Adrenal gland (tissue), 12 donors: Measurements from ENCODE around the gene ZAP70. TPM values are rescaled to one million over a fixed set of nuclear protein-coding genes. Genes with fewer than 3 reads are reported as not detected.

Source experiments
- DNase-seq, 7 donors: peaks; one replicate each; pipeline ENCODE4 v3.0.0-alpha.2; 2019 to 2020
- H3K27ac ChIP-seq, 5 donors: fragments of 200-600 bp; sonication (generic) in 4 of 5; 1 replicate in 3 of 5; 2 replicates in 2 of 5; pipeline versions ENCODE4 v1.5.1 to v1.8.0; 2016 to 2020; ENCODE audit warnings: mild to moderate bottlenecking in 1 of 5
- H3K27me3 ChIP-seq: fragments of 200-600 bp; 2 replicates; pipeline ENCODE4 v1.8.0; 2021
- H3K36me3 ChIP-seq, 2 donors: fragments of 200-600 bp; replicated peaks in 1 of 2; 1 replicate in 1 of 2; 2 replicates in 1 of 2; pipeline versions ENCODE4 v1.5.1 to v1.8.0; 2018 to 2022
- H3K4me1 ChIP-seq, 2 donors: fragments of 200-600 bp; replicated peaks in 1 of 2; 1 replicate in 1 of 2; 2 replicates in 1 of 2; pipeline versions ENCODE4 v1.5.1 to v1.8.0; 2018 to 2021
- H3K4me3 ChIP-seq, 4 donors: fragments of 200-600 bp; sonication (generic) in 3 of 4; one replicate each; pipeline ENCODE4 v1.5.1; 2016 to 2018
- H3K9me3 ChIP-seq, 3 donors: fragments of 200-600 bp; sonication (generic) in 1 of 3; replicated peaks in 1 of 3; 1 replicate in 2 of 3; 2 replicates in 1 of 3; pipeline versions ENCODE4 v1.5.1 to v1.8.0; 2016 to 2021
- CTCF ChIP-seq, 6 experiments: fragments of 450-650 bp in 4 of 6; fragments of 200-600 bp in 2 of 6; sonication (generic) in 1 of 6; IDR thresholded peaks; 1 replicate in 5 of 6; 2 replicates in 1 of 6; pipeline versions ENCODE4 v1.5.1 to v1.8.0; 2016 to 2021; ENCODE audit warnings: antibody characterized with exemption in 6 of 6, mild to moderate bottlenecking in 2 of 6, moderate library complexity in 1 of 6
- POLR2A ChIP-seq, 2 donors: fragments of 450-650 bp; IDR thresholded peaks; one replicate each; pipeline ENCODE4 v1.6.1; 2017; ENCODE audit warnings: antibody characterized with exemption in 2 of 2, mild to moderate bottlenecking in 2 of 2, moderate library complexity in 1 of 2
- WGBS, 4 donors: extraction: QIAGEN DNeasy Blood & Tissue Kit in 2 of 4; methylation state at CpG; one replicate each; pipeline versions ENCODE4 v1.1.5 to v1.1.7; 2013 to 2017; 5-methylcytosine and 5-hydroxymethylcytosine counted together
- intact Hi-C, 2 donors: fragments of 100-400 bp; cut with DNase I; formaldehyde crosslinking; loops; one replicate each; pipeline versions ENCODE4 v1.14.1 to v1.15.0; 2022 to 2023
- polyA plus RNA-seq, 3 donors: library from polyadenylated mRNA; stranded (reverse); fragments of 200-250 nt in 2 of 3; fragments of 350-450 nt in 1 of 3; fragmentation: Illumina TruSeq in 1 of 3; extraction: RNeasy Lipid Tissue Mini Kit (QIAGEN cat#74804) in 1 of 3; gene quantifications; one replicate each; pipeline ENCODE4 v1.2.3, GENCODE V29; 2013 to 2014
- small RNA-seq, 2 donors: library from RNA; depleted of rRNA; stranded (forward); fragments of <200 nt; gene quantifications; one replicate each; pipeline ENCODE3, GENCODE V24; 2016
- total RNA-seq, 9 donors: library from RNA; depleted of rRNA in 4 of 9; stranded (reverse); fragments of >200 nt in 4 of 9; fragments of 120-200 nt in 1 of 9; fragmentation: NEBNext Ultra II Directional in 1 of 9; extraction: Animal tissue kit (Norgen Biotek cat#: 25700) in 1 of 9; gene quantifications; one replicate each; pipeline versions ENCODE4 v1.1.0 to v1.2.4, GENCODE V29; 2013 to 2023
- donor health status: healthy with polysubstance abuse.
- donor health status: Bipolar disorder and iron deficiency.
- donor health status: DM: yes; HTN: yes; CAD: no.
- donor health status: DM: no; HTN: no; CAD: no.
- donor health status: DM: no; HTN: no; CAD: no.
- donor health status: DM: yes; HTN: yes; CAD: no.

Gene ZAP70
- total and polyA plus RNA-seq, 12 donors, result 0.33 to 8.3 (median 2.5) TPM

GRCh38 chr2:97781981-97782380, 68.6 kb downstream of the ZAP70 start:
- WGBS, 4 donors, result 94 to 100% (median 97%) methylated on average over 1 to 4 of the region's 4 CpGs
- no peak for TF ChIP-seq POLR2A (IDR thresholded peaks at IDR 0.05)
- no peak for TF ChIP-seq CTCF (IDR thresholded peaks at IDR 0.05)
- Histone ChIP-seq H3K27ac (no peak overlapping the region), H3K9me3 (no peaks in the 10 kb centered on the region), H3K36me3 (no peaks in the 10 kb centered on the region), H3K4me3 (no peak overlapping the region), H3K4me1 (peaks cover 0 to 5% of the 10 kb centered on the region in 2 donors), H3K27me3 (no peaks in the 10 kb centered on the region)
- intact Hi-C loops, result no loop called here
- no peak for DNase-seq

GRCh38 chr2:97784953-97785352, 71.6 kb downstream of the ZAP70 start:
- H3K4me3 ChIP-seq, result no peak overlapping the region
- H3K27ac ChIP-seq, result no peak overlapping the region
- H3K9me3 ChIP-seq, result no peaks in the 10 kb centered on the region
- no peaks in the 10 kb centered on the region for H3K27me3 ChIP-seq
- no peaks in the 10 kb centered on the region for H3K36me3 ChIP-seq
- intact Hi-C loops, result no loop called here
- DNase-seq, result no peak
- TF ChIP-seq CTCF (IDR thresholded peaks at IDR 0.05) (no peak), POLR2A (IDR thresholded peaks at IDR 0.05) (no peak)
- peaks cover 0 to 5% of the 10 kb centered on the region in 2 donors for H3K4me1 ChIP-seq

GRCh38 chr2:97785818-97786217, 72.4 kb downstream of the ZAP70 start:
- Histone ChIP-seq H3K4me1 (peaks cover 0 to 5% of the 10 kb centered on the region in 2 donors), H3K9me3 (no peaks in the 10 kb centered on the region), H3K27me3 (no peaks in the 10 kb centered on the region), H3K36me3 (peaks cover 0 to 2% of the 10 kb centered on the region in 2 donors), H3K27ac (no peak overlapping the region), H3K4me3 (no peak overlapping the region)
- TF ChIP-seq CTCF (IDR thresholded peaks at IDR 0.05) (no peak), POLR2A (IDR thresholded peaks at IDR 0.05) (no peak)
- intact Hi-C loops, result no loop called here
- 93 to 96% (median 95%) methylated on average over 2 of the region's 2 CpGs for WGBS, 4 donors
- no peak for DNase-seq

- DNase-seq, result no peak
- H3K27ac ChIP-seq, result no peak overlapping the region
- intact Hi-C loops, result no loop called here
- no peaks in the 10 kb centered on the region for H3K27me3 ChIP-seq
- H3K4me3 ChIP-seq, result no peak overlapping the region
- no peak for TF ChIP-seq CTCF (IDR thresholded peaks at IDR 0.05)
- TF ChIP-seq POLR2A (IDR thresholded peaks at IDR 0.05), result no peak
- peaks cover 0 to 2% of the 10 kb centered on the region in 2 donors for H3K4me1 ChIP-seq
- H3K36me3 ChIP-seq, result peaks cover 0 to 27% of the 10 kb centered on the region in 2 donors
- no peaks in the 10 kb centered on the region for H3K9me3 ChIP-seq
- 89 to 95% (median 93%) methylated on average over 6 to 7 of the region's 7 CpGs for WGBS, 4 donors
Observed at GRCh38 chr2:97788986-97789644, 75.7 kb downstream of the ZAP70 start.

Small RNAs within 50 kb of the gene (small RNA-seq; reads per million reads assigned to genes)
- gene RNU4-8P, result 0 to 0.12 reads per million in 2 donors

Other genes with a start within 250 kb of the ZAP70 start
- gene ANKRD36B, start 123.7 kb upstream of the ZAP70 start, total RNA-seq, result 100 to 1,000 TPM in 1 of 9 donors, 10 to 100 TPM in 4, 1 to 10 TPM in 4; 6.5 to 122 (median 10.0) TPM
- 10 to 100 TPM in 2 of 3 donors, 1 to 10 TPM in 1; 3.2 to 63.5 (median 13.0) TPM for gene ANKRD36B, start 123.7 kb upstream of the ZAP70 start, polyA plus RNA-seq
- 1,000 to 10,000 TPM in 1 of 9 donors, 100 to 1,000 TPM in 8; 334 to 1,355 (median 389) TPM for gene COX5B, start 67.5 kb upstream of the ZAP70 start, total RNA-seq
- gene COX5B, start 67.5 kb upstream of the ZAP70 start, polyA plus RNA-seq, result 1,000 to 10,000 TPM in 2 of 3 donors, 100 to 1,000 TPM in 1; 198 to 1,683 (median 1,036) TPM
- gene ACTR1B, start 49.5 kb upstream of the ZAP70 start, total RNA-seq, result 100 to 1,000 TPM in 5 of 9 donors, 10 to 100 TPM in 4; 45.1 to 130 (median 103) TPM
- 100 to 1,000 TPM in 1 of 3 donors, 10 to 100 TPM in 2; 39.0 to 105 (median 88.6) TPM for gene ACTR1B, start 49.5 kb upstream of the ZAP70 start, polyA plus RNA-seq
- gene C2orf92, start 43.9 kb upstream of the ZAP70 start, total RNA-seq, result 10 to 100 TPM in 1 of 9 donors, 1 to 10 TPM in 8; 1.2 to 29.3 (median 5.3) TPM
- 10 to 100 TPM in 2 of 3 donors, 1 to 10 TPM in 1; 4.1 to 50.0 (median 21.8) TPM for gene C2orf92, start 43.9 kb upstream of the ZAP70 start, polyA plus RNA-seq